GM21381 (cell line): ENCODE measurements around the gene PGM5.

Experiments
- ATAC-seq: cut with Tn5 transposase; IDR thresholded peaks from one replicate; pipeline ENCODE4 v1.9.1; 2021; ENCODE audit warnings: mild to moderate bottlenecking, moderate library complexity; ENCODE audit not compliant: unreplicated experiment

Gene PGM5

DNA sequence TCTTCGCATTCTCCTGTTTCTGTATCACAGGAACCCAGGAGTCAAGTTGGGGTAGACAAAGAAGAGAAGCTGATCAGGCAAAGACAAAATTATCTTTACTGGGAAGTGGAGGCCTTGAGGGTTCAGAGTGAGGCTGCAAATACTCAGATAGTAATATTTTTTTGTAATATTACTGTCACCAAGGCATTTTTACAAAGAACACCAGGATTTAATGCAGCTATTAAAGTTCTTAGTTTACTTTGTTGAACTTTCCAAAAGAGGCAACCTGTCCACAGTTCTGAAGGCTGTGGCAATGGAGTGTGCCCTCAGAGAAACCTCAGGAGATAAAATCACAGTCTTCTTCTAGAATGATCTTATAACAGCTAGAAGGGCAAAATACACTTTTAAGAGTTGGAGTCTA, 74.9 kb downstream of the PGM5 start:
- ATAC-seq = no peak

DNA sequence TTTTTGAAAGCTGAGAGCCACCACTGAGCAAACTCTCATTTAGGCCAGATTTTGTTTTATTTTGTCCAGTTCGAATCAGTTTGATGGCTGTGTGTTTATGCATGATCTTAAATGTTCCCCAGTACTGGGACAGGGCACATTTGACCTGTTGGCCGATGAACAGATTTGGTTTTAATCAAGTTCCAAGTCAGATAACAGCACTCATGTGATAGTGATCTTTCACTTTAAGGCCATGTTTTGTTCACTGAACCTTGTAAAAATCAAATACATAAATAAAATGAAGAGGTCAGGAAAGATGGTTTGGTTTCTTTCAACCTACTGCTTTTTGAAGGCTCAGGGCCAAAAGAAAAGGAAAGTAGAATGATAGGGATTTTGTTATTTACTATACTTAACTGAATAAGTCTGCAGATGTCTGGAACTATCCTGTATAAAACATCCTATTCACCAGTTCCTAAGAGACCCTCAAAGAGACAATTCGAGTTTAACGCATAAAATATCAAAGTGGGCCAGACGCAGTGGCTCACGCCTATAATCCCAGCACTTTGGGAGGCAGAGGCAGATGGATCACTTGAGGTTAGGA, 77.2 kb downstream of the PGM5 start:
- no peak for ATAC-seq

DNA sequence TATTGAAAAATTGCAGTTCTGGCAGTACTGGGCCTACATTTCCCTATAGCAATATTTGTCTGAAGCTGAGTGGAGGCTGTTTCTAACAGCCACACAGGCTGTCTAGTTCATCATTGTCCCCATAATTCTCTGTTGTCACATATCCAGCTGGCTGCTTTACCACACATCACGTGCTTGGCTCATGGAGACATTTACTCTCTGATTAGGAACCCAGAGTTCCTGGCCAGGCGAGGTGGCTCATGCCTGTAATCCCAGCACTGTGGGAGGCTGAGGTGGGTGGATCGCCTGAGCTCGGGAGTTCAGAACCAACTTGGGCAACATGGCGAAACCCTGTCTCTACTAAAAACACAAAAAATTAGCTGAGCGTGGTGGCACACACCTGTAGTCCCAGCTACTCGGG, 81.4 kb downstream of the PGM5 start:
- ATAC-seq = no peak

DNA sequence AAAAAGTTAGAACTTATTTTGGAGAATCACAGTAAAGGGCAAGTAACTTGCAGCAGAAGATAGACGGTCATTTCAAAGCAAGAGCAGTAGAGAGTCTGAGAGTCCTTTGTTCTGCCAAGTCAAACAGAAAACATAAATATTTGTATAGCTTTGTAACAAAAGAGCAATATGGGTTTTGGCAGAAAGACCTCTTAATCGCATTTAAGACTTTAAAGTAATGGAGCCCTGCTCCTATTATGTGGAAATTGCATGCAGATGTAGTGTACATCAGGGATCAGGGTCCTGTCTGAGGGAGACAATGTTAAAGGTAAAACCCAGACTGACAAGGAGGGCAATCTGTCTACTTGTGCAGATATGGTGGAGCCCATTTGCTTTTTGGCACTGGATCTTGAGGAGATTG, 87.2 kb downstream of the PGM5 start:
- no peak for ATAC-seq

DNA sequence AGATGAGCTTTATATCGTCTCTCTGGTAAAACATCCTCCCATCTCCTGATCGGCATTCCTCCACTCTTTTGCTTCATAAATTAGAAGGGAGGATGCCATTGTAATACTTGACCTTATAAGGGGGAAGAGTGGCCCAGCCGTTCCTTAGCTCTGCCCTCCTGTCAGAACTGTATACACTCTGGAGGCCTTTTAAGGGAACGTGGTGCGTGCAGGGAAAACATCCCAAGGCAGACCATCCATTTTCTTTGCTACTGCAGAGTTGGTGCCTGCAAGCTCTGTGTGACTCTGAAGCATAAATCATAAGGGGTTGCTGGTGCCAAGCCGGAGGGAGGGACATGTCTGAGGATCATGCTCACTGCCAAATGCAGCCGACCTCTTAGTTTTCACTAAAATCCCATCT, 90.4 kb downstream of the PGM5 start:
- ATAC-seq = no peak

DNA sequence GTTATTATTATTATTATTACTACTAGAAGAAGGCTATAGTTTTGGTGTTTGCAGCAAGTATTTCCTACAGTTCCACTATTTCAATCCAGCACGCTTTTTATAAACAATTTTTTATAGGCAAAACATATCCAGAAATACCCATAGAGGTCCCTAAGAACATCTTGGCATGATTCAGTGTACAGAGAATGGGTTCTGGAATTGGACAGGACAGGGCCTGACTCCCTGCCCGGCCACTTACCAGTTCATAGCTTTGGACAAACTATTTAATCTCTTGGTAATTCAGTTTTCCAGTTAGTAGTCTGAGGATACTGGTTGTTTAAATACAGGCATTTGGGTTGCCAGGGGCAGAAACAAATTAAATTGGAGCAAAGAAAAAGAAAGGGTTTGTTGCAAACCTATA, 91.2 kb downstream of the PGM5 start:
- no peak for ATAC-seq

DNA sequence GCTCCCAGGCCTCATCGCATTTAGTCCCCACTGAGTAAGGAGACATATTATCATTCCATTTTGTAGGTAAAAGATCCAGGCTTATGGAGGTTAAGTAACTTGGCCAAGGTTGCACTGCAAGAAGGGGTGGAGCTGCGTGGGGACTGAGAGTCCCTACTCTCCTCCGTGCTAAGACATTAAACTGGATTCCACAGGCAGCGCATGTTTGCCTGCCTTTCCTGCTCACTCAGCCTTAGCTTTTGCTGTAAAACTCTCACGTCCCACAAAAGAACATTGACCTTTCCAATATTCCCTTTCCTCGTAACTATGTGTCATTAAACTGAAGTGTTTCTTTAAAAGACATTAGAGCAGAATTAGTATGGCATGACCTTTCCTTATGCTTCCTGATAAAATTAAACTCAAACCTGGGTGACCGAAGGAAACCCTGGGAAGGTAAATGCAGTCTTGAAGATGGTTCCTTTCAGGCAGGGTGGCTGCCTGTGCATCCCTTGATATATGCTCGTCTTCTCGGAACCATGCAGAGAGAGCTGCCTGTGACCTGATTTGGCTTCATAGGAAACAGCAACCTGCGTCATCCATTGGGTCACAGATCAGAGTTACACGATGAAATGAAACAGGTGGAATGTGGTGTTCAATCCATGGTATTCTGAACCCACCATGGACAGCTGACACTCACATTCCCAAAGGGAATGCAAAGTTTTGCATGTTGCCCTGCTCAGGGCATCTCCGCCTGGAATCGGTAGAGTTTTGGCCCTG, 98.3 kb downstream of the PGM5 start:
- ATAC-seq = no peak

DNA sequence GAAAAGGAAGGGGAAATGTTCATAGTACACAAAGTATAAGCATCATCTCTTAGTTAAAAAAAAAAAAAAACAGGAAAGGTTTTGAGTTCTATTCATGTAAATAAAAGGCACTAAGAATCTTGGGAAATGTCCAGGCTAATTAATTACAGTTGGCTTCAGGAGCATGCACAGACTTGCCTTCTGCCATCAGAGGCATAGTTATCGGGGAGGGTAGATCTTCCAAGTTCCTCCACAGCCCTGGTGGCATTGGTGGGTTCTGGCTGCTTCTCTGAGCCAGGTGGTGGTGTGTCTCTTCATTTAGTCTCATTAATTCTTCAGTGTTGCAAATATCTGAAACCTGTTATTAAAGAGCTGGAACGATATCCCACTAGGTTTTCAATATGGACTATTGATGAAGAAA, 99.0 kb downstream of the PGM5 start:
- ATAC-seq = no peak

DNA sequence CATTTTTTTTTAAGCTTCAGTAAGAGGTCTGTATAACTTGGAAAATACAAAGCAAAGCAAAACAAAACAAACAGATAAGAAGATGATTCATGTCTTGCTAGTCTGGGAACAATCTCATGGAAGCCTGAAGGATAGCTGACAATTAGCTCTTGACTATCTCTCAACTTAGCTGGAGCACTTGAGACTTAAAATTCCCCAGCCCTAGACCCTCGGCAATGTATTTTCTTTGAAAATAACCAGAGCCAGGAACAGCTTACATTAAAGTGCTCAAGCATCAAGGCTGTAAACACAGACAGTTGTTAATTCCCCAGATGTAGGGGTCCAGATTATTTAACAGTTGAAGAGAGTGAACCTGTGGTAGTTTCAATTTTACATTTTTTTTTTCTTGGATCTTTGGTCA, 101.4 kb downstream of the PGM5 start:
- ATAC-seq = no peak

DNA sequence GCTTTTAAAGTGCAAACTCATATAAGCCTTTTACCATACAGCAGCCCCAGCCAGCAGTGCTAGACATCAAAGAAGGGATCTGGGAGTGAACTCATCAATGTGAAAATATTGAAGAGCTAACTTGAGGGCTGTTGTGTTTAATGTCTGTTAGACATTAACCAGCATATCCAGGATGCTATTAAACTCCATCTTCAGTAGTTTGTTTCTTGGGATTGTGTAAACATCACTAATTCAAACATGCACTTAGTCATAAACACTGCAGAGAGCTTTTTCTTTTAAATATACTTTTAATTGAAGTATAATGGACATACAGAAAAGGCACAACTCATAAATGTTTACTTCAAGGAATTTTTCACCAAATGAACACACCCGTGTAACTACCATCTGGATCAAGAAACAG, 102.5 kb downstream of the PGM5 start:
- no peak for ATAC-seq

DNA sequence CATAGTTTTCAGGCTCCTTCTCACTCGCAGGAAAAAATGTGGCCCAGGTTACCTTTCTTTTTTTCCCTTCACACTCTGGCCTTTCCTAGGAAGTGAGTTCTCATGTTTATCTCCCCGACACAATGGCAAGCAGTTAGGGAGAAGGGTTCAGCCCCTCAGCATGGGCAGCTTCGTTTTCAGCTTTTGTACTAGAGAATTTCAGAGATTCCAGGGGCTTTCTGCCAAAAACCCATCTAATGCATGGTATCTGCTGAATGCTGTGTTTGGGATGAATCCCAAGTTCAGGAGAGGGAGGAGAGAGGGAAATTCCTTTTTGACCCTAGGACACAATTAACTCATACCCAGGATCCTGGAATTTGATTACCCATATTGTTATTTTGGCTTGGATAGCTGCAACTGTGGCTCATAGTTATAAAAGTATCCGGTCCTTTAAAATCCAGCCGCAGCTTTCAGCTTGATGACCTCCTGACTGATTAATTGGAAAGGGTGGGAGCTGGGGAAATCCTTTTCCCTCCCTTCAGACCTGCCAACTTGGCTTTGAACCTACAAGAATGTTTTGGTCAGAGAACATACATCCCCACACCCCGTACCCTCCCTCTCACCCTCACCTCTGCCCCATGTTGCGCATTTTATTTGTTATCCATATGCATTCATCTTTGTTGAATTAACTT, 105.8 kb downstream of the PGM5 start:
- no peak for ATAC-seq

DNA sequence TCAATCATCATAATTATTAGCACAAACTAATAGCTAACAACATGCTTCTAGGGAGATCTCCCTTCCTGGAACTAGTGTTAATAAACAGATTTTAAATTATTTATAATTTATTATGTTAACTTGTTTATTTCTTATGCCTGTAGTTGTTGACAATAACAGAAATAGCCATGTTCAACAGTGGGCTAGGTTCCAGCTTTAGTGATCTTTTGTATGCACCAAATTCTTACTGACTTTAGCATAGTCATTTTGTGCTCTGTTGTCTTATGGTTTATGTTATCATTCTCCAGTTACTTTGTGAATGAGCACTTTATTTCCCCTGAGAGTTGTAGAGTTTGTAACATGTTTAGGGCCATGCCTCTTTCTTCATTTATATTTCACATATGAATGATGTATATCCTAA, 113.7 kb downstream of the PGM5 start:
- ATAC-seq = no peak

DNA sequence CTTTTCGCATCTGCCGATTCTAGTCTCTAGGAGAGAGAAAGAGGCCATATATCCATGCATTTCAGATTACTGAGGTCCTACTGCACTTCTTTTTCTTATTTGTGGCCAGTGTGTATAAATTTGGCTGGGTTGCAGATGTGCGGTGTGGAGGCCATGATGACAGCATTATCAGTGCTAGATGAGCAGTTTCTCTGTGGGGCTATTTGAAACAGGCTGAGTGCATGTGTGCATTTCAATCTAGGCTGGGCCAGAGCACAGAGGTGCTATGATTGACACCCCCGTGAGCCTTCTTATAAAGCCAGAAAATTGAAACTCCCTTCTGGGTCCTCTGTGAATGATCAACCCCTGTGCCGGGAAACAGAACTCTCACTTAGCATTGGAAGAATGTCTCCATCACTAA, 114.2 kb downstream of the PGM5 start:
- ATAC-seq = no peak

DNA sequence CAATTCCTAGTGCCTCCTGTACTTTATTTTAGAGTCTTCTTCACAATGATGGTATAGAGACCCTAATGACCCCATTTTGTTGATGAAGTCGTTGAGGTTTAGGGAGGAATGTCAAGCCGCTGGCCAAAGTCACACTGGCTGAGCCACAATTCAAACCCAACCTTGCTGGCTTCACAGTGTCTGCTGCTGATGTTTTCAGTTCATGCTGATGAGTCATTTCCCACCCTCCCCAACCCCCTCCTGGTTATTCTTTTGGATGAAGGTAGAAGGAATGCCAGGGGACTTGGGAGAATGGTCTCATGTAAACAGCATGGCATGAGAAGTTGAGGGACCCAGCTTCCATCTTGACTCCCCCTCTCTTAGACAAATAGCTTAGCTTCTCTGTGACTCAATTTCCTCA, 115.7 kb downstream of the PGM5 start:
- ATAC-seq = no peak

DNA sequence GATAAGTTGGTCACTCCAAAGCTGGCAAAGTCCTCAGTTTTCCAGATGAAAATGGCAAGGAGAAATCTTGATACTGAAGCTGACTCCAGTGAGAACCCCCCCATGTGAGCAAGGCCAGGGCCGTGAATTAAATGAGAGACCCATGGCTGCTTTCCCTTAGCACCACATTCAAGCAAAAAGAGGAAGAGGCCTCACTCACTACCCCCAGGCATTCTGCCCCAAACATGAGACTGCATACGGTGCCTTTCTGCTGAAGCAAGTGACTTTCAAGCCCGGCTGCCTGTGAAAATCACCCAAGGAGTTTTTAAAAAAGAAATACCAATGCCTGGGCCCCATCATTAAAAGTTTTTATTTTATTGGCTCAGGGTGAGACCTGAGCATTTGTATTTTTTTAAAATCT, 117.4 kb downstream of the PGM5 start:
- no peak for ATAC-seq

DNA sequence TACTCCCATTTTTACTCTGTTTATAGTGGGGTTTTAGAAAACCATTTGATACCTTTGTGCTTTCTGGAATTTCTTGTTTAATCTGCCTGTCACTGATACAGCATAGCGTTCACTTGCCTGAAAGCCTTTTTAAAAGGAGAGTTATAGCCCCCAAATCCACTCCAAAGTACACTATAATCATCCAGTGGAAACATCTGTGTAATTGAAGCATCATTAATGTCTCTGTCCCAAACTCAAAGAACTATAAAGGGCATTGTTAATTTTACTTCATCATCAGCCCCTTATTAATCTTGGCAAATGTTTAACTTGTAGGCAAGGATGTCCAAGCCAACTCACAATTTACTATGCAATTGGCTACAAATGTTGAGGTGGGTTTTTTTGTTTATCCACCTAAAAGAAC, 120.0 kb downstream of the PGM5 start:
- no peak for ATAC-seq

DNA sequence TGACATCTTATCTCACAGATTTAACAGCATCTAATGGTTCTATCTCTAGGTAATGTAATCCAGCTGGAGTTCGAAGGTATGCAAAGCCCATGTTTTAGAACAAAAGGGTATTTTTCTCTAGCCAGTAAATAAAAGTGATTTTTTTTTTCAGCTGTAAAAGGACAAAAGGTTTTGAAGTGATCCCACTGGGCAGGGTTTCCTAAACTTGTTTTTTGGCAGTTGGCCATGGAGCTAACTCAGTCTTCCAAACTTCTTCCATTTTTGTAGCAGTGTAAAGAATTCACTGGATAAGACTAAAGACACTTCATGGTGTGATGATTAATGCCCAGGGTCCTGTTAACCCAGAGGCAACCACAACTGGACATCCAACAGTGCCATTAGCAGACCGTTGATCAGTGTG, 120.4 kb downstream of the PGM5 start:
- ATAC-seq = no peak

DNA sequence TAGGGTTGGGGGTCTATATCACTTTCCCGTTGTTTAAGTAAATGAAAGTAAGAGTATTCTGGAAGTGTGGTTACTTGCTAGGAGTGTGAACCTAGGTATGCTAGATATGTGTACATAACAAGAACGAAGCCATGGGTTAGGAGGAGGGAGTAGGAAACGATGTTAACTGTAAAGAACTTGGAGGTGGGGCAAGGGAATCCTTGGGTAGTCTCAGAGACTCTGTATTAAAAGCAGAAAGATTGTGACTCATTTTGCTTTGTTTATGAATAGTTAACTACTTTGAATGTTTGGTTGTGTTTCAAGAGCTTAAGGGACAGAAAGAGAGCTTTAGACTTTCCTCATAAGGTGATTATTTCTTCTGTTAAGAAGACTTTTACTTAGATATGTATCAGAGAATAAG, 124.4 kb downstream of the PGM5 start:
- ATAC-seq = no peak

DNA sequence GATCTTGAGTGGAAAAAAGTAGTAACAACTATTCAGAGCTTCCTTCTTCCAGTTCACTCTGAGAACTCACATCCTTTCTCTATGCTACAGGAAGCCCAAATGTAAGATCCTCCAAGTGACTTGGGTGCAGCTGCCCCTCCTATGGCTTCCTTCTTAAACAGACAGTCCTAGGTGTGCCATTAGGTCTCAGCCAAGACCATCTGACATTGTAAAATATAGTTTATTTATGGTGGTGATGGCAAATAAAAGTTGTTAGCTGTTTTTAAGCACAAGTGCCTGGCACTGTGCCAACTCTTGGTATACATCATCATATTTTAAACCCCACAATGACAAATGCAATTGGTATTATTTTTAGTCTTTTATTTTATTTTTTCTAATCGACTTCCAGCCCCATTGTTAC, 126.1 kb downstream of the PGM5 start:
- no peak for ATAC-seq

DNA sequence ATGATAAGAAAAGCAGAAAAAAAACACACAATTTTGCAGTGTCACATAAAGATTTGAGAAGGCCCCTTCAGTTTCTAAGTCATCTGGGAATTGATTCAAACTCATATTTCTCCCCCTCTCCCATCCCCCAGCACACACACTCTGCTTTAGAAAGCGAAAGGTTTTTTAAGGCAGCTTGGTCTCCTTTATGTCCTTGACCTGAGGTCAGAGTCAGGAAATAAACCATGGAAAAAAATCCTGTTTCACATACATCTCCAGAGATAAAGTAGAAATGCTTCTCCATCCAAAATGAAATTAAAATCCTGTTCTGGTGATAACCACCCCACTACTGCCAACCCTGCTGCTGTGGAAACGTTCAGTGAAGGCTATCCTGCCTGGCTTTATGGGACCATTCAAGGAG, 131.7 kb downstream of the PGM5 start:
- ATAC-seq = no peak

DNA sequence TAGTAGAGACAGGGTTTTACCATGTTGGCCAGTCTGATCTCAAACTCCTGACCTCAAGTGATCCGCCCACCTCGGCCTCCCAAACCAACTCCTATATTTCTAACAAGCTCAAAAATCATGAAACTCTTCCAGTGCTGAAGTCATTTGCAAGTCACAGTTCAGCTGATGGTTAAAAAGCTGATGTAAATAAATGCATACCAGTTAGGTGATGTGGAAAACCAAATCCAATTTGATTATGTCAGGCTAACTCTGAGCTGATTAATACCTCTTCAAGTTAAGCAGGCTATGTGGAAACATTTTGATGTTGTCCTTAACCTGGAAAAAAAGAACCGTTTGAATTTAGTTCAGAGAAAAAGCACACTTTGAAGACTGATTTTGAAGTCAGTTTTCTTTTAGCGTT, 133.2 kb downstream of the PGM5 start:
- no peak for ATAC-seq

DNA sequence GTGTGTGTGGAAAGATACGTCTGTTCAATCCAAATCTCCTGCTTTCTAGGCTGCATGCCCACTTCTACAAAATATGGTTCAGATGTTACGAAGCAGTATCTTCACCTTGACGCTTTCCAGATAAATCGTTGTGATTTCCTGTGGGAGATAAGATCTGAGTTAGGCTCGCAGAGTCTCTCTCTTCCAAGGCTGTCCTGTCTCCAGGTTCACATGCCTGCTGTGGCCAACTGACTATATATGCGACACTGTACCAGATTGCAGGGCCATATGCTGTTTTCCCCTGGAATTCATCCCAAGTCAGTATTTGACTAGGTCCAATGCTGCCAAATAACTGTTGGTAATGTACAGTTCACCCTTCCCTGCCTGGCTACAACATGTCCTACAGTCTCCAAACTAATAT, 136.4 kb downstream of the PGM5 start:
- ATAC-seq = no peak

DNA sequence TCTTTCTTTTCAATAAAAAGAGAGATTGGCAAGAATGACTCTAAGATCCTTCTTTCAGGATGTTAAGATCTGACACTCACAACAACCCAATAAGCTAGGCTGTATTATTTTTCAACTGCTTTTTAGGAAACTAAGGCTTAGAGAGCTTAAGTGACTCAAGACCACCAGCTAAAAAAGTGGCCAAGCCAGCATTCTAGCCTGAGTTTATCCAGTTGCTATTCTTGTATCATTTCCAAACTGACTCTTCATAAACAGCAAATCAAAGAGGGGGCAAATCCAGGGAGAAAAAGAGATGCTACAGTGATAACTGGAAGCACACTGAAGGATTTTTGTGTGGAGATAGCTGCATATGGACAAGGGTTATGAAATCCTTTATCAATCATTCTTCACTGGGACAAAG, 137.1 kb downstream of the PGM5 start:
- no peak for ATAC-seq
